SU-DHL-6 (cell line): ENCODE measurements around the gene PDCD1LG2.

Experiments
- CTCF ChIP-seq: fragments of 200-600 bp; sonication (generic); IDR thresholded peaks from one replicate; pipeline ENCODE4 v1.5.1; 2017; ENCODE audit warnings: antibody characterized with exemption, mild to moderate bottlenecking, low read length, moderate library complexity; ENCODE audit not compliant: insufficient read depth, poor library complexity, severe bottlenecking
- EZH2phosphoT487 ChIP-seq: fragments of 200-600 bp; sonication (generic), shearing (Covaris generic); conservative IDR thresholded peaks from 2 replicates; pipeline ENCODE4 v1.6.1; 2018; ENCODE audit warnings: mild to moderate bottlenecking, antibody characterized with exemption, low read length, moderate library complexity, mixed read lengths

- TF ChIP-seq CTCF, result no peak
- TF ChIP-seq EZH2phosphoT487, result no peak
Measured at GRCh38 chr9:5485378-5486085, 24.8 kb upstream of the PDCD1LG2 start.
